HL-60 (cell line): Measurements from ENCODE around the gene UBE2R2.

Source experiments
- DNase-seq, 2 experiments: peaks; one replicate each; pipeline ENCODE4 v3.0.0-alpha.2; 2010 to 2020; ENCODE audit warnings: low read depth in 1 of 2, low spot score in 1 of 2
- H3K27ac ChIP-seq: fragments of 250-450 bp; sonication (Bioruptor Pico); replicated peaks from 2 replicates; pipeline ENCODE4 v1.5.1; 2020; ENCODE audit warnings: mild to moderate bottlenecking, moderate library complexity
- H3K27me3 ChIP-seq: fragments of 250-450 bp; sonication (Bioruptor Pico); 2 replicates; pipeline ENCODE4 v1.5.1; 2021; ENCODE audit warnings: mild to moderate bottlenecking, moderate library complexity; ENCODE audit not compliant: insufficient read depth, poor library complexity, severe bottlenecking
- H3K4me3 ChIP-seq: replicated peaks from 2 replicates; pipeline ENCODE4 v1.5.1; 2011; ENCODE audit warnings: mild to moderate bottlenecking, control low read depth, low read length; ENCODE audit not compliant: insufficient read depth
- CTCF ChIP-seq: IDR thresholded peaks from one replicate; pipeline ENCODE4 v1.5.1; 2011; ENCODE audit warnings: low read length, control low read depth, inconsistent platforms; ENCODE audit not compliant: insufficient read depth
- GABPA ChIP-seq: IDR thresholded peaks from 2 replicates; pipeline ENCODE4 v1.6.1; 2012; ENCODE audit warnings: low read depth
- POLR2AphosphoS5 ChIP-seq: IDR thresholded peaks from 2 replicates; pipeline ENCODE4 v1.6.1; 2012; ENCODE audit warnings: low read depth
- SPI1 ChIP-seq: IDR thresholded peaks from 2 replicates; pipeline ENCODE4 v1.6.1; 2012; ENCODE audit warnings: low read depth, mild to moderate bottlenecking, borderline replicate concordance
- TF ChIP-seq, protein P1 (sequence below): IDR thresholded peaks from 2 replicates; pipeline ENCODE4 v1.6.1; 2012; ENCODE audit warnings: low read depth; ENCODE audit not compliant: insufficient replicate concordance

Gene UBE2R2

DNA sequence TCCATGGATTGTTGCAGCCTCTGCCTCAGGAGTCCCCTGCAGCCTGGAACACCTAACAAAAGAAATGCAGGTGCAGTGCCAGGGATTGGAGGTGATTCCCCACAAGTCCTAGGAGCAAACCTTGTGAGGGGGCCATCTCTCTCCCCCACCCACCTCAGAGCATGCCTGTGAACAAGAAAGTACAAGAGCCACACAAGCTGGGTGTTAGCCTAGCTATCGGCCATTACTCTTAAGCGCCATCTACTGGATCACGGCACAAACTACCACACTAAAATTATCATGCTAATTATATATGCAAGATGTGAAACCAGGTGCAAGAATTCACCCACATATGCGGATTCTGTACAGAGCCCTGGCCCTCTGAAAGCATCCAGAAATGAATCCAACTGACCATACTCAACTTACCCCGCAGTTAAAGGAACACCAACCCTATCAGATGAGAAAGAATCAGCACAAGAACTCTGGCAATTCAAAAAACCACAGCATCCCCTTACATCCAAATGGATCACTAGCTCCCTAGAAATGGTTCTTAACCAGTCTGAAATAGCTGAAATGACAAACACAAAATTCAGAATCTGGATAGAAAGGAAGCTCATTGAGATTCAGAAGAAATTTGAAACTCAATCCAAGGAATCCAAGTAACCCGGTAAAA is 38.1 kb upstream of the UBE2R2 start:
- peak; percentile 4 to 52 for DNase-seq
- TF ChIP-seq GABPA = no peak
- peak; percentile 91 for TF ChIP-seq CTCF
- TF ChIP-seq, protein P1, sequence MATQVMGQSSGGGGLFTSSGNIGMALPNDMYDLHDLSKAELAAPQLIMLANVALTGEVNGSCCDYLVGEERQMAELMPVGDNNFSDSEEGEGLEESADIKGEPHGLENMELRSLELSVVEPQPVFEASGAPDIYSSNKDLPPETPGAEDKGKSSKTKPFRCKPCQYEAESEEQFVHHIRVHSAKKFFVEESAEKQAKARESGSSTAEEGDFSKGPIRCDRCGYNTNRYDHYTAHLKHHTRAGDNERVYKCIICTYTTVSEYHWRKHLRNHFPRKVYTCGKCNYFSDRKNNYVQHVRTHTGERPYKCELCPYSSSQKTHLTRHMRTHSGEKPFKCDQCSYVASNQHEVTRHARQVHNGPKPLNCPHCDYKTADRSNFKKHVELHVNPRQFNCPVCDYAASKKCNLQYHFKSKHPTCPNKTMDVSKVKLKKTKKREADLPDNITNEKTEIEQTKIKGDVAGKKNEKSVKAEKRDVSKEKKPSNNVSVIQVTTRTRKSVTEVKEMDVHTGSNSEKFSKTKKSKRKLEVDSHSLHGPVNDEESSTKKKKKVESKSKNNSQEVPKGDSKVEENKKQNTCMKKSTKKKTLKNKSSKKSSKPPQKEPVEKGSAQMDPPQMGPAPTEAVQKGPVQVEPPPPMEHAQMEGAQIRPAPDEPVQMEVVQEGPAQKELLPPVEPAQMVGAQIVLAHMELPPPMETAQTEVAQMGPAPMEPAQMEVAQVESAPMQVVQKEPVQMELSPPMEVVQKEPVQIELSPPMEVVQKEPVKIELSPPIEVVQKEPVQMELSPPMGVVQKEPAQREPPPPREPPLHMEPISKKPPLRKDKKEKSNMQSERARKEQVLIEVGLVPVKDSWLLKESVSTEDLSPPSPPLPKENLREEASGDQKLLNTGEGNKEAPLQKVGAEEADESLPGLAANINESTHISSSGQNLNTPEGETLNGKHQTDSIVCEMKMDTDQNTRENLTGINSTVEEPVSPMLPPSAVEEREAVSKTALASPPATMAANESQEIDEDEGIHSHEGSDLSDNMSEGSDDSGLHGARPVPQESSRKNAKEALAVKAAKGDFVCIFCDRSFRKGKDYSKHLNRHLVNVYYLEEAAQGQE = no peak
- no peak for TF ChIP-seq POLR2AphosphoS5
- no peak for TF ChIP-seq SPI1
- no peak overlapping the region for H3K4me3 ChIP-seq
- H3K27ac ChIP-seq = no peak overlapping the region
- H3K27me3 ChIP-seq = no peaks in the 10 kb centered on the region

GRCh38 chr9:33780276-33780675 is 36.7 kb upstream of the UBE2R2 start:
- TF ChIP-seq SPI1 (no peak), GABPA (no peak), CTCF (no peak), POLR2AphosphoS5 (no peak)
- TF ChIP-seq, protein P1 = no peak
- no peak for DNase-seq
- no peak overlapping the region for H3K4me3 ChIP-seq
- H3K27ac ChIP-seq = no peak overlapping the region
- H3K27me3 ChIP-seq = no peaks in the 10 kb centered on the region

DNA sequence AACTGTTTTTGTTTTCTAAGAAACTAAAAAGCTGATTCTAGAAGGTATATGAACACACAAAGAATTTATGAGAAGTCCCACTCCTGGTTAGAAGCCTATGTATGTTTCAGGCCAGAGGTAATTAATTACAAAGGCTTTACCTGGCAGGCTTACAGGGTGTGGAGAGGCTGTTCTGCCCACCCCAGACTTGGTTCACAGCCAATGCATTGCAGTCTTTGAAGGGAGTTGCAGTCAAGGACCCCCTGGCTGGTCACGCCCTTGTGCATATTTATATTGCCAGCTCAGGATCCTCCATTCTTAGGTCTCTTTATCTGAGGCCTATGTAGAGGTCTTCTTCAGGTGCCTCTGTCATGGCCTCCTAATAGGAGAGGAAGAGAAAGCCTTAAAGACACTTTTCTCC is 35.2 kb upstream of the UBE2R2 start:
- TF ChIP-seq CTCF = no peak
- no peak for TF ChIP-seq GABPA
- no peak for TF ChIP-seq POLR2AphosphoS5
- TF ChIP-seq, protein P1 = no peak
- Histone ChIP-seq H3K27me3 (no peaks in the 10 kb centered on the region), H3K27ac (no peak overlapping the region), H3K4me3 (no peak overlapping the region)
- DNase-seq = no peak
